GM18519 (cell line): Measurements from ENCODE around the gene PTPRG.

Experiments used
- ATAC-seq: cut with Tn5 transposase; IDR thresholded peaks from one replicate; pipeline ENCODE4 v1.9.1; 2021; ENCODE audit warnings: mild to moderate bottlenecking, moderate library complexity; ENCODE audit not compliant: unreplicated experiment, low FRiP score

PTPRG gene

DNA sequence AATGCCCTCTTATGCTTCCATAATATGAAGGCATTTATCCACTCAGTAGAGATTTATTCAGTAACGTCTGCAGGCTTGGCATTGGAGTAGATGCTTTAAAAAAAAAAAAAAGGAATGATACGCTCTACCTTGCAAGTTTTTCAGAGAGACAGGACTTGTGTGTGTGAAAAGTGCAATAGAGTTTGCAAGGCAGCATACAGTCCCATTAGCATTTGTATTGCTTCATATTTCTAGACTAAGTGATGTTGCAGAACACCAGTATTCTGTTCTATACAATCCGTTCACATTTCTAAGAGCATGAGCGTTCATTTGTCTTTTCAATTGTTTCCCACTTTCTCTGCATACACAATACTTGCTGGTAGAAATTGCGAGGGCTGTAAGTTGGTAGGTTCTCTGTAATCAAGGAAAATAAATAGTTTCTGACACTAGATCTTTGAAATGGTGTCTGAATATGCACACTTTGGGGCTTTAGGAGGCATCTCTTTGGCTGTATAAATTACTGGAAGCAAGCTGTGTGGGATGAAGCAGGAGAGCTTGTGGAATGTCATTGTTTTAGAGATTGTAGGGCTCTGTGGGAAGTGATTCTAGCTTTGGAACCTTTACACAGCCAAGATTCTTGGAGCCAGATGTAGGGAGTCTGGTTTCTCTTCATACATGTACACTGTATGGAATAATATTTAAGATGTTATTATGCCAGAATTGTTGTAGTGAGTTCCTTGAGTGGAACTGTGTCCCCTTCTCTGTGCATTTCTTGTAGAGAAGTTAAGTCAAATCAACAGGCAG, 549.3 kb downstream of the PTPRG start:
- ATAC-seq: no peak

DNA sequence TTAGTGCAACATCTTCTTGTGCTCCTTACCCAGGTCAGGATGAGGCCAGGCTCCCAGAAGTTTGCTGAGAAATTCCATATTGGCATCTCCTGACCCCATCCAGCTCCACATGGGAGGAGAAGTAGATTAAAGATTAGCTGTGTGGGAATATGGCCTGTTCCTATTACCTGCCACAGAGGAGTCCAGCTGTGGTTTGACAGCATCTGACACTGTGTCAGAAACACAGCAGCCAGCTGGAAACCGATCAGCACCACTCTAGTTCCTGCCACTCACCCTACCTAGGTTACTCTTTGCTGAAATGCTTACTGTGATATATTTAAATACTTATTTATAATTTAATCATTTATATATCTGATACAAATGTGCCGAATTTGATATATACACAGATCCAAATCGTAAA, 551.7 kb downstream of the PTPRG start:
- no peak for ATAC-seq

DNA sequence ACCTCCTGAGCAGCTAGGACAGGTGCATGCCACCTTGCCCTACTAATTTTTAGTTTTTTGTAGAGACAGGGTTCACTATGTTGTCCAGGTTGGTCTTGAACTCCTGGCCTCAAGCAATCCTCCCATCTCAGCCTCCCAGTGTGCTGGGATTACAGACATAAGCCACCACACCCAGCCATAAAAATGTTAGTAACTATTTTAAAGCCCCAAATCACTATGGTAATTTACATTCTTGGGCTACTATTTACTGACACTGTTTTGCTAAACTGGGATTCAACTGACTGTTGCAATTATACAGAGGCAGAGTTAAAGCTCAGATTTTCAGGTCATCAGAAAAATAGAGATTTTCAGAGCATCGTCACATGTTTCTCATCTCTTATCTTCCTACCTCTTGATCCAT, 553.4 kb downstream of the PTPRG start:
- no peak for ATAC-seq

DNA sequence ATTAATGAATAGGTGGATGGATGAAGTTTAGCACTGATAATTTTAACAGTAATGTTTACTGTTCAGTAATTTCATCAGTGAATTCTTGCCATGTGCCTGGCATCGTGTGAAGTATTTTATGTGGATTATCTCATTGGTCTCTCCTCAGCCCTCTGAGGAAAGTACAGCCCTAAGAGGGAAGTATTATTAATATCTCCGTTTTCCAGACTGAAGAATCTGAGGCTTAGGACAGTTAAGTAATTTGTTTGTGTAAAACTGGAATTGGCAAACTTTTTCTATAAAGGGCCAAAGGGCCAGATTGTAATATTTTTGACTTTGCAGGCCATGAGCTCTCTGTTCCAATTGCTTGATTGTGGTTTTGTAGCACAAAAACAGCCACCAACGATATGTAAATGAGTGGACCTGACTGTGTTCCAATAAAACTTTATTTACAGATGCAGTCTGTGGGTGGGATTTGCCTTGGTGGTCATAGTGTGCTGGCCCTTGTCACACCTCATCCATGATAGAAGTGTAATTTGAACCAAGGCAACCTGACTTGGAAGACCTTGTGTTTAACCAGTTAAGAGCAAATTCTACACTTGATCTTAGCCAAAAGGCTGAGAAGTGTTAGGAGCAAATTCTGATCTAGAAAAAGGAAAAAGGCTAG, 556.7 kb downstream of the PTPRG start:
- no peak for ATAC-seq

DNA sequence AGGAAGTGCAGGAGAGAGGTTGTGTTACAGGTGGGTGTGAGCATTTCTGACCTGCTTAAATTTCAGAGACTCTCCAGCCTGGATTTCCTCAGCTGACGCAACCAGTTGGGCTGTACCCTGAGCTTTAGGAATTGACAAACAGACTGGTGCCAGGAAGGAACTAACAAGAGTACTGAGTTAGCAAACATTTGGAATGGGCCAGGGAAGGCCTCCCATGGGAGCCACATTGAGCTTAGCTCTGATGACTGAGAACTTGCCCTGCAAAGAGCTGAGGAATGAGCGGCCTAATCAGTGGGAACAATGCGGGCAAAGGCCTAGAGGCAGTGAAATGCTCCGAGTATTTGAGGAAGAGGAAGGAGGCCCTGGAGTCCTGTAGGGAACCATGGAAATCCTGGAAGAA, 557.8 kb downstream of the PTPRG start:
- no peak for ATAC-seq

DNA sequence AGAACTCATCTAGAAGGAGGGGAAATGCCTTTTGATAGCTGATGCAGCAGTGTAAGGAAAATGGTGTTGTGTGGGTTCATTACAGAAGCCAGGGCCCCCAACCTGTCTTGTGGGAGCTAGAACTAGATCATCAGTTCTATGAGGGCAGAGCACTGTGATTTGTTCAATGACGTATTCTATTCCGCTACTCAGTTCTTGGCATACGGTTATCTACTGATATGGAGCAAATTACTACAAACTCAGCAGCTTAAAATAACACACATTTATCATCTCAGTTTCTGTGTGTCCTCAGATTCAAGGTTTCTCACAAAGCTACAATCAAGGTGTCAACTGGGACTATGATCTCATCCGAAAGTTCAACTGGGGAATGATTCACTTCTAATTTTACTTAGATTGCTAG, 561.4 kb downstream of the PTPRG start:
- no peak for ATAC-seq

DNA sequence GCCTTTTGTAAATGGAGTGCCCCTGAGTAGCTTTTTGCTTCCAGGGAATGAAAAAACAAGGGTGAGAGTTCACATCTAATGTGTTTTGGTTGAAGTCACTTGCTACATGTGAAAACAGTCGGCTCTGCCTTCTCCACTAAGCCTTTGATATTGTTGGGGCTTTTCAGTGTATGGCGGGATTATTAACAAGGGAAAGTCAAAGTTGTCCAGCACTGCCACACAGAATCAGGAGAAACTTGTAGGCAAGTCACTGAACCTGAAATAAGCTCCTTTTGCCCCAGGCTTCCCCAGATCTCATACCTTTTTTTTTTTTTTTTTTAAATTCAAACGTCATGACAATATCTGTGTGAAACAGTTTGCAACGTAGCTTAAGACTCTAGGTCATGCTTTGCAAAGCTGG, 564.0 kb downstream of the PTPRG start:
- ATAC-seq: no peak

DNA sequence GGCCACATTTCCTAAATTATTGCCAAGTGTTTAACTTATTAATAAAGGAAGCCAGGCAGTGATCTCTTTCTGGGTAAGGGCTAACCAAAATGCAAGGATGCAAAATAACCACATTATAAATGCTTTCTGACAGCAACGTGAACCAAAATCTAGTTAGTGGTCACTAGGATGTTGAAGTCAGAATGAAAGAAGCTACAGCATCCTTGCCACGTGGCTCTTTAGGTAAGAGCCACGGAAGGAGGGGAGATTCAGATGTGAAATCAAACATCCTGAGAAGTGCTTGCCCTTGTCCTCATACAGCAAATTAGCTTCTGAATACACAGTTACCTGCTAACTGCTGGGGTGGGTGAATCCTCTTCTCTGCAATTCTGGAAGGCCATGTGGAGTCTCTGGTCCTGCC, 565.7 kb downstream of the PTPRG start:
- no peak for ATAC-seq

DNA sequence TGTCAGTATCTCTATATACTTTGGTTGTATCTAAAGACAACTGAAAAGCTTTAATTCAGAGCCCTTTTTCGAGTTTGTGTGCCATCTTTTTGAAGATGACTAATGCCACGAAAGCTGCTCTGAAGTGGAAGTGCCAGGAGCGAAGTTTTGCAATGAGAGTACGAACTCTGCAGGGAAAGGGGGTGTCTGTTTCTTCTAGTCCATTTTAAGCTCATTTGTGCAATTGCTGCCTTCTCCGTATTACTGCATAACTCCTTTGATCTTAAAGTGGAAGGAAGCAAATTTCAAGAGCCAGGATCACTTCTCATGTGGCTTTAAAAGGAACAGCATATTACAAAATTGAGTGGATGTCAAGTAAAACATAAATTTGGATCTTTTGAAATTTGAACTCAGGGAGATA, 566.7 kb downstream of the PTPRG start:
- no peak for ATAC-seq

DNA sequence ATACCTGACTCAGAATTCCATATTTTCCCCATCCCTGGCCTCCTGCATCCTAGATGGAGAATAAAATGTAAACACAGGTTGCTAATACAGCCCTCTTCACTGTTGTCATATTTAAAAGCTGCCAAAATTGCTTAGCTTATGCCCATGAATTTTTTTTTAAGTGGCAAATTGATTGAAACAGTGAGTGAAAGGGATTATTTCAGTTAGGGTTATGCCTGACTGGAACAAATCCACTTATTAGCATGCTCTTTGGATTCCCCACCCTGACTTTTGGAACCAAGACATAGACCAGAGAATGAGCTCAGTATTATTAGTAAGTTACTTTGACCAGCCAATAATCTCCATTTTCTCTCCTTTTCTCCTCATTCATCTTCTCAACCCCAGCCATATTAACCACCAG, 567.3 kb downstream of the PTPRG start:
- no peak for ATAC-seq

DNA sequence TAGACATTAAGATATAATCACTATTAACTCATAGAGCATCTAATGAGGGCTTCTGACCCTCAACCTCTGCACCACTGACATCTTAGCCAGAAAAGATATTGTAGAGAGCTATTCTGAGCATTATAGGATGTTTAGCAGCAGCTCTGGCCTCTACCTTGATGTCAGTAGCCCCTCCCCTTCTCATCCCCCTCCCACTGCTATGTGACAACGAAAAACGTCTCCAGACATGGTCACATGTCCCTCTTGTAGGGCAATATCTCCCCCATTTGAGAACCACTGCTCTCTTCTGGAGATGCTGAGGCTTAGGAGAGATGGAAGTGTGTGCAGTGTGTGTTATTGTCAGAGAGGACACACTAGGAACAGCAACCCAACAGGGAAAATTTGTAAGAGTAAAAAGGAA, 569.7 kb downstream of the PTPRG start:
- no peak for ATAC-seq

DNA sequence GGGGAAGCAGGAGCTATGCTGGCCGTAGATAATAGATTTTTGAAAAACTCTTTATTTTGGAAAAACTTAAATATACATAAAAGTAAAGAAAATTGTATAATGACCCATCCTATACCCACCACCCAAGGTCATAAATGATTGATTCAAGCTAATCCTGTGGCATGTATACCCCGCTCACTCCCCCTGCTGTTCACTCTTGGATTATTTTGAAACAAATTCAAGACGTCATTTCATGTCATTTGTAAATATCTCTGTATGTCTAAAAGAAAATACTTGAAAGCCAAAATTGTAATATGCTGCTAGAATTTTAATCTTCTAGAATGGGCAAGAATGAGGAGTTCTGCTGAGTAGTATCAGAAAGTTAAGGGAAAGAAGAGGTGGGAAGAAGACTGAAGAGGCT, 570.2 kb downstream of the PTPRG start:
- ATAC-seq: no peak

DNA sequence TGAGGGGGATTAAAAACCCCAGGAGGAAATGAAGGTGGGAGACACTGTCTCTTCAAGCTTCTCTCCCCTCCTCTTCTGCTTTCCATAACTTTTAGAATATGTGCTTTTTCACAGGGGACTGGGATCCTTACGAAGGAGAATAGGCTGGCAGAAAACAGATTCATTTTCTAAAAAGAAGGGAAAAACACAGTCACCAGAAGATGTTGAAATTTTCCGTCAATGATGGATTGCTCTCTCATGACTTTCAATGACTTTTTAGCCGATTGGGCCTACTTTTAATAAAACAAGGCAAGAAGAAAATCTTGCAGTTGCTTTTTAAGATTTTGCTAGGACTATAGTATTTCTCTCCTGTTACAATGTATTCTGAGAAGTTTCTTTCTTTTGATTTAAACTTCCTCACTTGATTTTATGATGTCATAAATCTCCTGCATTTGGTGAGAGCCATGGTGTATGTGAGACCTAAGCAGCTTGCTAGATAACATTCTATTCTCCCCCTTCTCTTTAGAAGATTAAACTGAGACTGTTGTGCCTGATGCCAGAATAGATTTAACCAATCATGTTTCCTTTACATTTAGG, 570.7 kb downstream of the PTPRG start:
- ATAC-seq: no peak

DNA sequence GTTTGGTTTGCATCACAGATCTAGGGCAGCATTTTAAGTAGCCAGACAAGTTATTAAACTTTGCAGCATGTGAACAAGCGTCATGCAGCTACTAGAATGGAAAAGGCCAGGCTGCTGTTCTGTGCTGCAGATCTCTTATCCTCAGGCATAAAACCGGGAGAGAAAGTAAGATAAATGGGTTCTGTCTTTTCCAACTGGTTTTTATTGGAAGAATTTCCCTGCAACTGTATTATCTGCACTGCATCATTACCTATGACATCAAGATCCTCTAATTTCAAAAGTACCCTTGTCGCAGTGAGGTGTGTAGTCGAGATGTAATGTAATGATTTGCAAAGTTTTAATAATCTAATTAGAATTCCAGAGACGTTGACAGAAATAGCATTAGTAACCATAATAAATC, 571.6 kb downstream of the PTPRG start:
- no peak for ATAC-seq

DNA sequence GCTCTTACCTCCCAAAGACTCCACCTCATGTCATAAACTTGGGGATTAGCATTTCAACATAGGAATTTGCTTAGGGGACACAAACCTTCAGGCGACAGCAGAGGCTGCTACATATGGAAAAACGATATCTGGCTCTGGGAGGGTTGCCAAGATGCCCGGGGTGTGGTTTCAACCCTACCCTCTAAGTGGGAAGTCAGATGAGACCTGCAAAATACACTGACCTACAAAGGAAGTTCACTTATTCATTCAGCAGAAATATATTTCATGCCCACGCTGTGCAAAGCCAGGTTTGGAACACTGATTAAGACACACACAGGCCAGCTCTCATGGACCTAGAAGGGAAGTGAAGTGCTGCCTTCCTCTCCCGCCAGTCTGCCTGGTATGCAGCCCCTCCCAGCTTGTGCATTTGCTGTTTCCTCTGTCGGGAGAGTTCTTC, 572.7 kb downstream of the PTPRG start:
- ATAC-seq: no peak

DNA sequence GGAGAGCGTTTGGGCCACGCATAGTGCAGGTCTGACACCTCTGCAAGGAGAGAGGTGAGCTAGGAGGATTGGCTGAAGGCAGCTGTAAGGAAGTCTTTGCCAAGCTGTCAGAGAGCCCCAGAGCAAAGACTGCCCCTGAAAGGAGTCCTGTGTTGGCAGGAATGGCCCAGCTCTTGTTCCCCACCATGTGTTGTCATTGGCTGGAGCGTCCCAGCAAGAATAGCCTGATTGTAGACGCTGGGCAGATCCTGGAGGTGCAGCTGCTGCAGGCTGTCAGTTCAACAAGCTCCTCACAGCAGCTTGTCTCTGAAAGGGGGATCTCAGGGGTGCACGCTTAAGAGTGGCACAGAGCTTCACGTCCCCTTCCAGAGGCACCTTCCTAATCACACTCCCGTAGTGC, 574.4 kb downstream of the PTPRG start:
- no peak for ATAC-seq

DNA sequence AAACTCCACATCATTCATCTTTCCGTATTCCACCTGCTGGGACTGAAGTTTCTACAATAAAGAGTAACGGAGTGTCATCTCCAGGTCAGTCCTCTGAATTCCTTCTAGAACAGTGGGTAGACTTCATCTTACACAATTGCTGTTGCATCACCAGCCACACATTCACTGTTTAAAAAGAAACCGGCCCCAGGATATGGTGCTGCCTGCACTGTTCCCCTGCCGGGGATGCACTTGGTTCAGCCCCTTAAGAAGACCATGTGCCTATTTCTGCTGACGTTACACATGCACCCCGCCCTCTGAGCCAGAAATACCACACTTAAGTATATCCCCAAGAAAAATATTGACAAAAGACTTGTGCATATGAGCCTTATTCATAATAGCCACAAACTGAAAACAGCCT, 578.6 kb downstream of the PTPRG start:
- no peak for ATAC-seq

DNA sequence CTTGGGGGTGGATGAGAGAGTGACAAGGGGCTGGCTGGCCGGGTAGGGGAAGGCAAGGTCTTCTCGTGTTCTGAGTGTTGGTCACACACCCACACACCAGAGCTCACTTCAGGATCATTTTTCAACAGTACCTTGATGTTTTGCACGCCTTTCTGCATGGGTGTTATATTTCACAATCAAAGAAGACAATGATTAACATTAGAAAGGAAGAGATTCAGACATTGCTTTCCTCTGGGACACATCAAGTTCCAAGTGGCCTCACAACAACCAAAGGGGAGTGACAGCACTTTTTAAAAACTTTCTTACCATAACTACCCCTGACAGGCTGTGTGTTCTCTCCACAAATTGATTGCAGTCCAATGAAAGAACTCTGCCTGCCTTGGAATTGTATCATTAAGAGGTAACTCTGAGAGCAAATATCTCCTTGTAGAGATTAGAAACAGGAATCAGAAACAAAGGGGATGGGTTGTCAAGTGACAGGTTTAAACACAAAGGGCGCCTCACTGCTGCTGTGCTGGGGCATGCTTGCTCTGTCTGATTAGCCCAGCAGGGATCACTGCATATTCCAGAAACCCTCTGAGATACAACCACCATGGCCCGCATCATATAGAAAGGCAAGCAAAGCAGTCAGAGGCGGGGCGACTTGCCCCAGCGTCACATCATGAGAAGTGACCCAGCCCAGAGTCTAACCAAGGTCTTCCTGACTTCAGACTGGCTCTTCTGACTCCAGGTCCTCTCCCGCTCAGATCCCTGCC, 581.1 kb downstream of the PTPRG start:
- no peak for ATAC-seq

DNA sequence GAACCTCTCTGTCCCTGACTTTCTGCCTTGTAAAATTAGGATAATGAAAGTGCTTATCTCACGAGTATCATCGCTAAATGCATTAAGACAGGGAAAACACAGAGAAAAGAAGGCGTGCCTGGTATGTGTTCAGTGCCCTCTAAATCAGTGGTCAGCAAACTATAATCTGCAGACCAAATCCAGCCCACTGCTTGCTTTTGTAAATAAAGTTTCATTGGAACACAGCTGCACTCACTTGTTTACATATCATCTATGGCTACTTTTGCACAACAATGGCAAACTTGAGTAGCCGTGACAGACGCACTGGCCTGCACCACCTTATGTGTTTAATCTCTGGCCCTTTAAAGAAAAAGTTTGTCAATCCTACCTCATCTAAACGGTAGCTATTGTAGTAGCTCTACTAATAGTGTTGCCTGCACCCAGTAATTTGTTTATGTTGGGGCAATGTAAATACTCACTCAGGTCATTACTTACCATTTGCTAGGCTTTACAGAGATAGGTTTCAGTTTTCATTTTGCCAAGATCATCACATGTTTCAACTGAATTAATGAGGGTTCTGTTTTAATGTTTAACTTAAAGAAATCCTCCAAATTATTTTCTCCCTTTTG, 582.6 kb downstream of the PTPRG start:
- ATAC-seq: no peak

DNA sequence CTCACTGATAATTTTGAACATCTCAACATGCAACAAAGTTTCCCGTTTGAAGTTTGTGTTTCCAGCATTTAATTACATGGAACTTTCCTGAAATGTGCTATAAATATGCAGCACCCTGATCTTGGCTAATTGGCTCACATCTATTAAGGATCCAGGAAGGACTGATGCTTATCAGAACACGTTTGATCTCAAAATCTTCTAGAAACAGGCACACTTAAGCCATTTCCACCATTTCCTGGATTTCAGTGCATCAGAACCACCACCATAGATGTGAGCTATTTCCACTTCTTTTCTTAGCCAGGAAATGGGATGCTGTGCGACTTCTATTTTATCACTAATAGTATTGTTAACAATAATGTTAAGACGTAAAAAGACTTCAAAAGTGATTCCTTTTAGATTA, 583.1 kb downstream of the PTPRG start:
- no peak for ATAC-seq
